Measurements from ENCODE around the gene HBD.

HBD gene

DNA sequence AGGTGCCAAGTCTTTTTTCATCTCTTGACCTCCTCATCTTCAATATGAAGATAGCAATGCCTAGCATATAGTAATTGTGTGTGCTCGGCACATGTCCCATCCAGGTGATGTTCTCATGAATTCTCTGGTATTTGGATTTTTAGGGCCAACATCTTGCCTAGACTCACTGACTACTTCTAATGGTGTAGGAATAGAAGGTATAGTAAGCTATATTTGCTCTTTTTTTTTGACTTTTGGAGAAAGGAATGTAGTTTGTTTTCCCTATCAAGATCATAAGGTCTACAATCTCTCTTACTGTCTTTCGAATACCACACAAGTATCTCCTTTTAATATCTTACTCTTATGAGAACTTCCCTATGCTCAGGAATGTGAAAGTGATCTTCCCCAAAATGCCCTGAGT, 3.2 kb downstream of the HBD start:
- DNase-seq: no peak

DNA sequence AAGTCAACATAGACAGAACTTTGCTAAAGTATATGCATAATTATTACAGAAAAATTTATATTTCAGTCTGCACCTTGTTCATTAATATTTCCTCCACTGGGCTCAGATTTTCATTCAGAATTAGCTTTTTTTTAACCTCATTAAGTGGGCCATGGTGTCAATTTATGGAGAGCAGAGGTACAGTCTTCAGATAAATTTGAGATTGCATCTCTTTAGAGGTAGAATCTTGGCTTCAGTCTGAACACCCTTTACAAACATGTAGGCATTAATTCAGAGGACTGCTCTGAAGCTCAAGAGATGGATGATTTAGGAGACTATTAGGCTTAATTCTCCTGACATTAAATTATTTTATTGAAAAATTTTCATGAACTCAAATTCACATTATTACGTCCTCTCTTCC, 4.0 kb downstream of the HBD start:
- no peak for DNase-seq

GRCh38 chr11:5229796-5230195, 4.5 kb downstream of the HBD start:
- DNase-seq: no peak

DNA sequence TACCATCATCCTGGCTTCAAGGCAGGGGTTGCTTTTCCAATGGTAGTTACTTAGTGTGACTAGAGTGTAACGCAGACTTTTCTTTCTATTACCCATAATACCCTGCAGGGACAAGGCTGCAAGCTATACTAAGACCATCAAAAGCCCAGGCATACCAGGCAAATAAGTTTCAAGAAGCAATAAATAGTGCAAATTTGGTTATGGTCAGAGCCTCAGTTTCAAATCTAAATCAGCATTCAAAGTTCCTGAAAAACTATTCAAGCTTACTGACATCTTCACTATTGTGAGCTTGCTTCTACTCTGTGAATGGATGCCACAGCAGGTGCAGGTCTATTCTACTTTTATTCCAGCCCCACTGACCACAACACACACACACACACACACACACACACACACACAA, 4.9 kb downstream of the HBD start:
- DNase-seq: no peak

- no peak for DNase-seq
Measured at GRCh38 chr11:5228124-5228523, 6.2 kb downstream of the HBD start.

GRCh38 chr11:5227681-5228080, 6.6 kb downstream of the HBD start:
- no peak for DNase-seq

- DNase-seq: peak; percentile 3
Measured at GRCh38 chr11:5226732-5227310, 7.5 kb downstream of the HBD start, which contains the start of gene HBB. Gene HBB, minus strand, starts transcription at chr11:5227071. Its CDS starts 50 bp downstream, at chr11:5227021.

- no peak for DNase-seq
Measured at GRCh38 chr11:5225480-5225871, 8.8 kb downstream of the HBD start.

- no peak for DNase-seq
Measured at GRCh38 chr11:5224538-5225479, 9.5 kb downstream of the HBD start.

DNA sequence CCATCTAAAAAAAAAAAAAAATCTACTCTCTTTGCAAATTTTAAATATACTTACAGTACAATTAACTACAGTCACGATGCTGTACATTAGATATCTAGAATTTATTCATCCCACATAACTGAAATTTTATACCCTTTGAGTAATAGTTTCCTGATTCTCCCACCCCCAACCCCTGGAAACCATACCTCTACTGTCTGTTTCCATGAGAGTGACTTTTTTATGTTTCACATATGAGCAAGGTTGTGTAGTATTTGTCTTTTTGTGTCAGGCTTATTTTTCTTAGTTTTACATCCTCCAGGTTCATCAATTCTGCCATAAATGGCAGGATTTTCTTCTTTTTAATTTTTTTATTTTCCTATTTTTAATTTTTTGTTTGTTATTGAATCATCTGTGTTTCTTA, 10.6 kb downstream of the HBD start:
- no peak for DNase-seq

DNA sequence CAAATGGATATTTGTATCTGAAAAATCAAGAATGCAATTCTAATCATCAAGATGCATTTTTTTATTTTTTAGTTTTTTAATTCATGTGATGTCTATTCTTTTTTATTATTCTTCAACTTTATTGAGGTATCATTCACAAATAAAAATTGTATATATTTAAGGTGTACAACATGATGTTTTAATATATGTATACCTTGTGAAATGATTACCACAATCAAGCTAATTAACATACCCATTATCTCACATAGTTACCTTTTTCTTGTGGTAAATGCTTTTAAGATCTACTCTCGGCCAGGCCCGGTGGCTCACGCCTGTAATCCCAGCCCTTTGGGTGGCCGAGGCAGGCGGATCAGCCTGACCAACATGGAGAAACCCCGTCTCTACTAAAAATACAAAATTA, 11.1 kb downstream of the HBD start:
- no peak for DNase-seq

DNA sequence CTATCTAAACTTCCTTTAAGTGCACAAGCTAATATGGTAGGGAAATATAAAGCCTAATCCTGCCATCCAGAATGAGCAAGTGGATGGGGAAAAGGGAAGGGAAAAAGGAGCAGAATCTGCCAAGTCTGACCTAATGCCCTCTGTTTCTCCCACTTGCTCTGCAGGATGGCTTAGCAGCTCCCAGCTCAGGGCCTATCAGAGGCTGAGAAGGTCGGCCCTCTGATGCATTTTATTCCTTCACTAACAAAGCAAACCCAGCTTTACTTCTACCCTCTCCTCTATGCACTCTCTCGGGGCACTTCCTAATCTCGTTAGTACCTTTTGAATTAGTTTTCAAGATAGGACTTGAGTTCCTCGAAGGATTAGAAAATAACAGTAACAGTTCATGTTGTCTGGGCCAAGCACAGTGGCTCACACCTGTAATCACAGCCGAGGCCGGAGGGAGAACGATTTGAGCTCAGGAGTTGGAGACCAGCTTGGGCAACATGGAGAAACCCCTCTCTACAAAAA, 23.9 kb downstream of the HBD start:
- DNase-seq: no peak

DNA sequence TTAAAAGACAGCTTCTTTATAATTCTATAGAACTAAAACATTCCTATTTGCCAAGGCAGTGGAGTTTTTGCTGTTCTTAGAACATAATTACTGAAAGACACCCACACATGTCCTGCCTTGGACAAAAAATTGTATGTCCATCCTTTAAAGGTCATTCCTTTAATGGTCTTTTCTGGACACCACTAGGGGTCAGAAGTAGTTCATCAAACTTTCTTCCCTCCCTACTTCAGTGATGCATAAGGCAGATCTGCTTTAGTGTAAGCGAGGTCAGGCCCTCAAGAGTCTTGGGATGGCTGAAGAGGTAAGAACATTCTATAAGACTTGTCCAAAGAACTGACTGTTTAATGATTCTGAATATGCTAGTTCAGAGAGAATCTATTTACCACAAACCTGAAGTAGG, 29.5 kb downstream of the HBD start:
- no peak for DNase-seq

GRCh38 chr11:5203366-5203765, 30.9 kb downstream of the HBD start:
- DNase-seq: no peak

- no peak for DNase-seq
Measured at GRCh38 chr11:5200582-5200981, 33.7 kb downstream of the HBD start, which contains the start of gene OR51V1. Gene OR51V1, minus strand, starts transcription at chr11:5200682. Its CDS starts 0 bp downstream, at chr11:5200682.

DNA sequence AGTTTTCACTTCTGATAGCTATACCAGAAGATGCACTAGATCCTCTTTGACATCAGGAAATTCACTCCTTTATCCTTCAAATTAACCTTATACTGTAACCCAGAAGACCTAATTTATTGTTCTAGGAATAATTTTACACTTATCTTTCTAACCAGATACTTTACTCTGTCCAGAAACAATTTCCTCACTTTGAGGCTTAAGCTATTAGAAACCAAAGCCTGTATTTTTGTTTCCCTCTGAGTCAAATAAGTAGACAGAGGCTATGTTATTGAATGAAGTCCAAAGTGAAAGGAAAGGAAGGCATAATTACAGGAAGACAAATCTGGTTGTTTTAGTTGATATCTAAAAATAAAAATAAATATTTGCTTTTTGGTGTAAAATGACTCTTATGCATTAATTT, 36.0 kb downstream of the HBD start:
- DNase-seq: no peak

- no peak for DNase-seq
Measured at GRCh38 chr11:5197536-5197935, 36.7 kb downstream of the HBD start.

DNA sequence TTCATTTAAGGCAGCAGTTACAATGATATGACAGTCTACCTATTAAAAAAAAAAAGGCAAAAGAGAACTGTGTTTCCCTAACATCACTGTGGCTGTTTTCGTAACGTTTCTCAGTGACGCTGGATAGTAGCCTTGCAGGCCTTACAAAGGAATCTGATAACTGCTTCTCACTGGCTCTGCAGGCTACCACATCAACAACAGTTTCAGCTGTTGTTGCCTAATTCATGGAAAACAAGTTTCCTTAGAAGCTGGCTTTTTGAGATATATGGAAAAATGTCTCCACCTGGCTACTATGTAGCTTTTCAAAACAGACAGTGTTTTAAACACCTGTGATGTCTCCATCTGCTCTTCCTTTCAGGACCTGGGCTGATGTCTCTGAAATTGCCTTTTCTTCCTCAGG, 37.6 kb downstream of the HBD start:
- no peak for DNase-seq

DNA sequence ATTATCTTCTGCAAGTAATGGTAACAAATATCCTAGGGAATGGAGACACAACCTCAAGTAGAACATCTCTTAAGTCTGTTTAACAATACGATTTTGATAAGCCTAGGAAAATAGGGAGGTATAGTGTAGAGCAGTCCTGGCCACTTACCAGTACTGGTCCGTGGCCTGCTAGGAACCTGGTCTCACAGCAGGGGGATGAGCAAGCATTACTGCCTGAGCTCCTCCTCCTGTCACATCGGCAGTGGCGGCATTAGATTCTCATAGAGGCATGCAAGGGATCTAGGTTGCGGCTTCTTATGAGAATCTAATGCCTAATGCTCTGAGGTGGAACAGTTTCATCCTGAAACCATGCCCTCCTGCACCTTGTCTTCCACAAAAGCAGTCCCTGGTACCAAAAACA, 38.2 kb downstream of the HBD start:
- DNase-seq: no peak

- DNase-seq: no peak
Measured at GRCh38 chr11:5192738-5193137, 41.5 kb downstream of the HBD start.

DNA sequence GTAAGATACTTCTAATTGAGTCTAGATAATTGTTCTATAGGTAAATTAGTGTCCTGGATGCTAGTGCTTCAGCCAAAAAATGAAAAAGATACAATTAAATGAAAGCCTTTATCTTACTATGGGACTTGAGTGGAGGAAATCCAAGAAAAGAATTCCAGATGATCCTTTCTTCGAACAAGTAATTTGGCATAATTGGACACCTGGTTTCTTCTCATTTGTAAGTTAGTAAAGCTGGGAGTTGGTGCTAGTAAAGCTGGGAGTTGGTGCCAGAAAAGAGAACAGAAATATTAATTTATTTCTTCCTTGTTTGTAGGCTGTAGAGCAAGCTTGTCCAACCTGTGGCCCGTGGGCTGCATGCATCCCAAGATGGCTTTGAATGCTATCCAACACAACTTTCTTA, 46.1 kb downstream of the HBD start:
- no peak for DNase-seq
